ENCODE results near the gene TMEM218. TPM values are rescaled to one million over a fixed set of nuclear protein-coding genes. Genes with fewer than 3 reads are reported as not detected.

The TMEM218 gene
- total and polyA plus RNA-seq, 10 of the 15 experiments (the other 5 are each of a cell fraction or from before 2014, with no cell fraction given), result 11.2 to 50.3 (median 28.8) TPM

DNA sequence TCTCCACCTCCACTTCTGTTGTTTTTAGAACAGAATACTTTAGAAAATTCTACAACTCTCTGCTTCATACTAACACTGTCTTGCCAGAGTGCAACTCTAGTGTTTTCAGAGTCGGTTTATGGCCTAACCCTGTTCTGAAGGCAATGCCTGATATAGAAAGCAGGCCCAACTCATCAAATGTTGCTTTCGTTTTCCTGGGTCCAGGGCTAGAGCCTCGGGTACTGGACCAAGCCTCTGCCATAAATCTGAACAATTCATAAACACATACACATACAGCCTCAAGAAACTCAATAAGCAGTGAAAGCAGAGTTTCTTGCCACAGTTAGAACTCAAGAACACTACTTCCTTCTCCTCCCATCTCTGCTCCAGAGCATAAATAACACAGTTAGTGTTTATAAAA, 9.8 kb downstream of the TMEM218 start:
- ChIA-PET POLR2A (no interaction called here), RAD21 (ENCODE audit: unreplicated experiment) (interaction anchor here (1.1 kb wide), 1 partner anchor 10 kb away, joined by 3 read pairs; no protein-coding TSS in a partner anchor), CTCF (no interaction called here), SMC1A (ENCODE audit: uncharacterized antibody, unreplicated experiment) (interaction anchor here (1.4 kb wide), 1 partner anchor 10 kb away, joined by 4 read pairs; no protein-coding TSS in a partner anchor)
- H3K27me3 ChIP-seq (replicated peaks in 1 of 2; ENCODE audit: control insufficient read depth in 2 of 2, insufficient read depth in 2 of 2, low read length in 1 of 2), result no peaks in the 10 kb centered on the region
- H3K79me2 ChIP-seq (ENCODE audit: control insufficient read depth, insufficient read depth, low read length), result no peaks in the 10 kb centered on the region; the same call in 1 of the 2 replicates
- no peak overlapping the region for H2AFZ ChIP-seq (ENCODE audit: control insufficient read depth, low read depth, low read length)
- WGBS (ENCODE audit: insufficient coverage, insufficient replicate concordance, low lambda C conversion rate, missing lambda C conversion rate), result 82% methylated on average over 3 of the region's 3 CpGs
- no TSS peak for BruUV-seq (replicated peaks)
- no peak for DNase-seq (ENCODE audit: low read depth, low spot score)
- in situ Hi-C loops (cut with MboI), result no loop called here
- no peak overlapping the region for H3K9ac ChIP-seq (ENCODE audit: control insufficient read depth, insufficient read depth, low read length)
- 0 out of 4 replicates have a peak, but pooled peaks cover 0 to 8% of the 10 kb centered on the region in 2 experiments for H3K36me3 ChIP-seq (ENCODE audit: control insufficient read depth in 2 of 2, insufficient read depth in 2 of 2, low read length in 1 of 2)
- intact Hi-C loops (cut with micrococcal nuclease; ENCODE audit: unreplicated experiment), result no loop called here
- FAIRE-seq, result no peak
- no peak overlapping the region for H3K4me2 ChIP-seq (ENCODE audit: control insufficient read depth, insufficient read depth)
- no peaks in the 10 kb centered on the region; the same call in 2 of the 3 replicates for H3K9me3 ChIP-seq (replicated peaks; ENCODE audit: control insufficient read depth, insufficient read depth, low read length)
- ATAC-seq, result no peak
- 0 out of 2 replicates have a peak, but pooled peaks cover 3% of the 10 kb centered on the region for H3K4me1 ChIP-seq (ENCODE audit: control insufficient read depth, insufficient read depth, low read length)
- no peak overlapping the region for H3K27ac ChIP-seq (ENCODE audit: control insufficient read depth, insufficient read depth)
- no peaks in the 10 kb centered on the region for H4K20me1 ChIP-seq (ENCODE audit: control insufficient read depth, insufficient read depth)
- no peak overlapping the region for H3K4me3 ChIP-seq
- TF ChIP-seq EZH2 (IDR thresholded peaks at IDR 0.05; ENCODE audit: borderline replicate concordance, control insufficient read depth, low read depth, low read length), result no peak
- TF ChIP-seq CBFB (IDR thresholded peaks at IDR 0.05; ENCODE audit: low read depth), result no peak
- TF ChIP-seq RELA (IDR thresholded peaks at IDR 0.05; ENCODE audit: borderline replicate concordance, partially characterized antibody), result no peak
- TF ChIP-seq, protein P1, sequence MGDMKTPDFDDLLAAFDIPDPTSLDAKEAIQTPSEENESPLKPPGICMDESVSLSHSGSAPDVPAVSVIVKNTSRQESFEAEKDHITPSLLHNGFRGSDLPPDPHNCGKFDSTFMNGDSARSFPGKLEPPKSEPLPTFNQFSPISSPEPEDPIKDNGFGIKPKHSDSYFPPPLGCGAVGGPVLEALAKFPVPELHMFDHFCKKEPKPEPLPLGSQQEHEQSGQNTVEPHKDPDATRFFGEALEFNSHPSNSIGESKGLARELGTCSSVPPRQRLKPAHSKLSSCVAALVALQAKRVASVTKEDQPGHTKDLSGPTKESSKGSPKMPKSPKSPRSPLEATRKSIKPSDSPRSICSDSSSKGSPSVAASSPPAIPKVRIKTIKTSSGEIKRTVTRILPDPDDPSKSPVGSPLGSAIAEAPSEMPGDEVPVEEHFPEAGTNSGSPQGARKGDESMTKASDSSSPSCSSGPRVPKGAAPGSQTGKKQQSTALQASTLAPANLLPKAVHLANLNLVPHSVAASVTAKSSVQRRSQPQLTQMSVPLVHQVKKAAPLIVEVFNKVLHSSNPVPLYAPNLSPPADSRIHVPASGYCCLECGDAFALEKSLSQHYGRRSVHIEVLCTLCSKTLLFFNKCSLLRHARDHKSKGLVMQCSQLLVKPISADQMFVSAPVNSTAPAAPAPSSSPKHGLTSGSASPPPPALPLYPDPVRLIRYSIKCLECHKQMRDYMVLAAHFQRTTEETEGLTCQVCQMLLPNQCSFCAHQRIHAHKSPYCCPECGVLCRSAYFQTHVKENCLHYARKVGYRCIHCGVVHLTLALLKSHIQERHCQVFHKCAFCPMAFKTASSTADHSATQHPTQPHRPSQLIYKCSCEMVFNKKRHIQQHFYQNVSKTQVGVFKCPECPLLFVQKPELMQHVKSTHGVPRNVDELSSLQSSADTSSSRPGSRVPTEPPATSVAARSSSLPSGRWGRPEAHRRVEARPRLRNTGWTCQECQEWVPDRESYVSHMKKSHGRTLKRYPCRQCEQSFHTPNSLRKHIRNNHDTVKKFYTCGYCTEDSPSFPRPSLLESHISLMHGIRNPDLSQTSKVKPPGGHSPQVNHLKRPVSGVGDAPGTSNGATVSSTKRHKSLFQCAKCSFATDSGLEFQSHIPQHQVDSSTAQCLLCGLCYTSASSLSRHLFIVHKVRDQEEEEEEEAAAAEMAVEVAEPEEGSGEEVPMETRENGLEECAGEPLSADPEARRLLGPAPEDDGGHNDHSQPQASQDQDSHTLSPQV (IDR thresholded peaks at IDR 0.05), result no peak
- TF ChIP-seq BMI1 (IDR thresholded peaks at IDR 0.05; ENCODE audit: borderline replicate concordance), result no peak
- no peak for TF ChIP-seq IRF3 (IDR thresholded peaks at IDR 0.05)
- TF ChIP-seq TCF12 (IDR thresholded peaks at IDR 0.05; ENCODE audit: low read depth, low read length), result no peak
- no peak for TF ChIP-seq NFIC (IDR thresholded peaks at IDR 0.05; ENCODE audit: low read depth, low read length)
- TF ChIP-seq, protein P2, sequence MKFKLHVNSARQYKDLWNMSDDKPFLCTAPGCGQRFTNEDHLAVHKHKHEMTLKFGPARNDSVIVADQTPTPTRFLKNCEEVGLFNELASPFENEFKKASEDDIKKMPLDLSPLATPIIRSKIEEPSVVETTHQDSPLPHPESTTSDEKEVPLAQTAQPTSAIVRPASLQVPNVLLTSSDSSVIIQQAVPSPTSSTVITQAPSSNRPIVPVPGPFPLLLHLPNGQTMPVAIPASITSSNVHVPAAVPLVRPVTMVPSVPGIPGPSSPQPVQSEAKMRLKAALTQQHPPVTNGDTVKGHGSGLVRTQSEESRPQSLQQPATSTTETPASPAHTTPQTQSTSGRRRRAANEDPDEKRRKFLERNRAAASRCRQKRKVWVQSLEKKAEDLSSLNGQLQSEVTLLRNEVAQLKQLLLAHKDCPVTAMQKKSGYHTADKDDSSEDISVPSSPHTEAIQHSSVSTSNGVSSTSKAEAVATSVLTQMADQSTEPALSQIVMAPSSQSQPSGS (IDR thresholded peaks at IDR 0.05; ENCODE audit: low read length), result no peak
- no peak for TF ChIP-seq JUND (IDR thresholded peaks at IDR 0.05; ENCODE audit: low read depth, low read length)
- TF ChIP-seq HDAC2 (IDR thresholded peaks at IDR 0.05), result no peak
- TF ChIP-seq, protein P3, sequence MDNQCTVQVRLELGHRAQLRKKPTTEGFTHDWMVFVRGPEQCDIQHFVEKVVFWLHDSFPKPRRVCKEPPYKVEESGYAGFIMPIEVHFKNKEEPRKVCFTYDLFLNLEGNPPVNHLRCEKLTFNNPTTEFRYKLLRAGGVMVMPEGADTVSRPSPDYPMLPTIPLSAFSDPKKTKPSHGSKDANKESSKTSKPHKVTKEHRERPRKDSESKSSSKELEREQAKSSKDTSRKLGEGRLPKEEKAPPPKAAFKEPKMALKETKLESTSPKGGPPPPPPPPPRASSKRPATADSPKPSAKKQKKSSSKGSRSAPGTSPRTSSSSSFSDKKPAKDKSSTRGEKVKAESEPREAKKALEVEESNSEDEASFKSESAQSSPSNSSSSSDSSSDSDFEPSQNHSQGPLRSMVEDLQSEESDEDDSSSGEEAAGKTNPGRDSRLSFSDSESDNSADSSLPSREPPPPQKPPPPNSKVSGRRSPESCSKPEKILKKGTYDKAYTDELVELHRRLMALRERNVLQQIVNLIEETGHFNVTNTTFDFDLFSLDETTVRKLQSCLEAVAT (IDR thresholded peaks at IDR 0.05), result no peak
- TF ChIP-seq WRNIP1 (IDR thresholded peaks at IDR 0.05; ENCODE audit: borderline replicate concordance, low read depth, low read length), result no peak
- TF ChIP-seq, protein P4, sequence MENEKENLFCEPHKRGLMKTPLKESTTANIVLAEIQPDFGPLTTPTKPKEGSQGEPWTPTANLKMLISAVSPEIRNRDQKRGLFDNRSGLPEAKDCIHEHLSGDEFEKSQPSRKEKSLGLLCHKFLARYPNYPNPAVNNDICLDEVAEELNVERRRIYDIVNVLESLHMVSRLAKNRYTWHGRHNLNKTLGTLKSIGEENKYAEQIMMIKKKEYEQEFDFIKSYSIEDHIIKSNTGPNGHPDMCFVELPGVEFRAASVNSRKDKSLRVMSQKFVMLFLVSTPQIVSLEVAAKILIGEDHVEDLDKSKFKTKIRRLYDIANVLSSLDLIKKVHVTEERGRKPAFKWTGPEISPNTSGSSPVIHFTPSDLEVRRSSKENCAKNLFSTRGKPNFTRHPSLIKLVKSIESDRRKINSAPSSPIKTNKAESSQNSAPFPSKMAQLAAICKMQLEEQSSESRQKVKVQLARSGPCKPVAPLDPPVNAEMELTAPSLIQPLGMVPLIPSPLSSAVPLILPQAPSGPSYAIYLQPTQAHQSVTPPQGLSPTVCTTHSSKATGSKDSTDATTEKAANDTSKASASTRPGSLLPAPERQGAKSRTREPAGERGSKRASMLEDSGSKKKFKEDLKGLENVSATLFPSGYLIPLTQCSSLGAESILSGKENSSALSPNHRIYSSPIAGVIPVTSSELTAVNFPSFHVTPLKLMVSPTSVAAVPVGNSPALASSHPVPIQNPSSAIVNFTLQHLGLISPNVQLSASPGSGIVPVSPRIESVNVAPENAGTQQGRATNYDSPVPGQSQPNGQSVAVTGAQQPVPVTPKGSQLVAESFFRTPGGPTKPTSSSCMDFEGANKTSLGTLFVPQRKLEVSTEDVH (IDR thresholded peaks at IDR 0.05; ENCODE audit: low read depth, partially characterized antibody), result no peak
